K562 (cell line): ENCODE results near the gene SPRY4. TPM values are rescaled to one million over a fixed set of nuclear protein-coding genes. Genes with fewer than 3 reads are reported as not detected.

Experiments used
- ATAC-seq: fragments of 200-7000 bp; cut with Tn5 transposase; 3 replicates; pipeline ENCODE4 v1.9.1; 2020; ENCODE audit warnings: moderate library complexity
- BruUV-seq: library from RNA; stranded (reverse); fragments of 400-500 nt; replicated peaks from 2 replicates; lab custom pipeline; 2021; lab: Mats Ljungman, UMichigan
- CTCF ChIA-PET: fragments of 300-600 bp; formaldehyde crosslinking; extraction: SDS; loops from one replicate; lab custom pipeline; 2021; ENCODE audit warnings: low intra/inter-chr PET ratio; lab: Yijun Ruan, JAX
- POLR2A ChIA-PET: fragments of 300-600, 350-650 bp; sonication (Branson Sonifier 250); formaldehyde crosslinking; extraction: SDS; loops from one replicate; lab custom pipeline; 2021; ENCODE audit warnings: antibody characterized with exemption, inconsistent platforms; lab: Yijun Ruan, JAX
- DNase-seq, 4 experiments: peaks; one replicate each; pipeline versions ENCODE4 v3.0.0 to v3.0.0-alpha.2; 2011 to 2018; ENCODE audit warnings: low spot score in 3 of 4, mixed read lengths in 3 of 4; ENCODE audit errors: extremely low read depth in 1 of 4
- FAIRE-seq: peaks from 2 replicates; lab custom pipeline; 2011; peaks lifted over from hg19 to GRCh38; lab: Jason Lieb, UNC
- H2AFZ ChIP-seq: 2 replicates; pipeline ENCODE4 v1.6.0; 2011; ENCODE audit warnings: low read depth, low read length, control low read depth, inconsistent platforms
- H3K27ac ChIP-seq: fragments of 200-600 bp; 3 replicates; pipeline ENCODE4 v1.8.0; 2011; ENCODE audit warnings: low read depth, mild to moderate bottlenecking, control low read depth, inconsistent platforms, low read length, moderate library complexity, mixed read lengths; ENCODE audit errors: extremely low read depth
- H3K27me3 ChIP-seq, 2 experiments: fragments of 300-600 bp in 1 of 2; 2 replicates in 1 of 2; 3 replicates in 1 of 2; pipeline versions ENCODE4 v1.6.0 to v1.8.0; 2011; ENCODE audit warnings: inconsistent platforms in 2 of 2, low read length in 2 of 2, mild to moderate bottlenecking in 1 of 2, mixed read lengths in 1 of 2, moderate library complexity in 1 of 2; ENCODE audit not compliant: control insufficient read depth in 2 of 2, insufficient read depth in 2 of 2
- H3K36me3 ChIP-seq: fragments of 300-600 bp; 3 replicates; pipeline ENCODE4 v1.8.0; 2011; ENCODE audit warnings: mild to moderate bottlenecking, low read length, inconsistent platforms; ENCODE audit not compliant: control insufficient read depth, insufficient read depth
- H3K4me1 ChIP-seq, 2 experiments: fragments of 200-600 bp in 1 of 2; replicated peaks in 1 of 2; 2 replicates in 1 of 2; 3 replicates in 1 of 2; pipeline versions ENCODE4 v1.5.1 to v1.8.0; 2011; ENCODE audit warnings: inconsistent platforms in 2 of 2, low read length in 2 of 2, mild to moderate bottlenecking in 1 of 2, mixed read lengths in 1 of 2, moderate library complexity in 1 of 2; ENCODE audit not compliant: control insufficient read depth in 2 of 2, insufficient read depth in 2 of 2
- H3K4me2 ChIP-seq: 2 replicates; pipeline ENCODE4 v1.6.1; 2011; ENCODE audit warnings: low read length, control low read depth, inconsistent platforms, mixed read lengths; ENCODE audit not compliant: insufficient read depth
- H3K4me3 ChIP-seq: fragments of 200-600 bp; sonication (generic), shearing (Covaris generic); 2 replicates; pipeline ENCODE4 v1.5.1; 2016; ENCODE audit warnings: control low read depth, inconsistent platforms
- H3K79me2 ChIP-seq: fragments of 200-600 bp; 3 replicates; pipeline ENCODE4 v1.8.0; 2011; ENCODE audit warnings: low read length, inconsistent platforms; ENCODE audit not compliant: control insufficient read depth, insufficient read depth
- H3K9ac ChIP-seq, 2 experiments: 2 replicates each; pipeline versions ENCODE4 v1.6.0 to v1.6.1; 2011; ENCODE audit warnings: low read depth in 2 of 2, low read length in 2 of 2, control low read depth in 1 of 2, inconsistent platforms in 1 of 2, mild to moderate bottlenecking in 1 of 2, mixed read lengths in 1 of 2; ENCODE audit not compliant: insufficient read depth in 1 of 2
- H3K9me1 ChIP-seq: one replicate; pipeline ENCODE4 v1.6.0; 2011; ENCODE audit warnings: inconsistent platforms, mild to moderate bottlenecking, low read length, moderate library complexity; ENCODE audit not compliant: control insufficient read depth, insufficient read depth
- H3K9me3 ChIP-seq: replicated peaks from 2 replicates; pipeline ENCODE4 v1.5.1; 2011; ENCODE audit warnings: low read depth, low read length, inconsistent platforms; ENCODE audit not compliant: control insufficient read depth, insufficient read depth
- H4K20me1 ChIP-seq: replicated peaks from 2 replicates; pipeline ENCODE4 v1.6.1; 2011; ENCODE audit warnings: low read length, inconsistent platforms, mixed read lengths; ENCODE audit not compliant: control insufficient read depth, insufficient read depth
- CBFA2T3 ChIP-seq: fragments of 450-650 bp; IDR thresholded peaks from 2 replicates; pipeline ENCODE4 v1.6.1; 2017
- CBFB ChIP-seq: sonication (generic); formaldehyde crosslinking; IDR thresholded peaks from 2 replicates; pipeline ENCODE4 v1.4.0; 2020; ENCODE audit warnings: mild to moderate bottlenecking, missing genetic modification reagents
- DIDO1 ChIP-seq: fragments of 450-650 bp; IDR thresholded peaks from 2 replicates; pipeline ENCODE4 v1.6.1; 2016; ENCODE audit warnings: low read depth, missing biosample characterization, missing genetic modification characterization
- NONO ChIP-seq, 2 experiments: fragments of 200-400 bp in 1 of 2; fragments of 450-650 bp in 1 of 2; formaldehyde crosslinking in 1 of 2; IDR thresholded peaks; 2 replicates each; pipeline ENCODE4 v1.6.1; 2017; ENCODE audit warnings: low read depth in 2 of 2, mild to moderate bottlenecking in 2 of 2, moderate library complexity in 2 of 2, low read length in 1 of 2
- ZNF445 ChIP-seq: fragments of 250-450 bp; sonication (Bioruptor Pico); IDR thresholded peaks from 2 replicates; pipeline ENCODE4 v1.4.0; 2020; ENCODE audit warnings: low read depth, mild to moderate bottlenecking, moderate library complexity
- WGBS: fragments of 100-300 bp; shearing (Covaris generic); methylation state at CpG from one replicate; pipeline ENCODE4 v1.1.6; 2016; ENCODE audit warnings: low coverage, mixed read lengths; ENCODE audit not compliant: insufficient coverage; ENCODE audit errors: missing lambda C conversion rate; 5-methylcytosine and 5-hydroxymethylcytosine counted together
- in situ Hi-C: fragments of 300-500 bp; cut with MboI; formaldehyde crosslinking; loops from 4 replicates; pipeline ENCODE4 v1.15.0; 2018; ENCODE audit warnings: inconsistent platforms, mixed read lengths
- intact Hi-C: fragments of 100-400 bp; cut with micrococcal nuclease; formaldehyde crosslinking; loops from 2 replicates; pipeline ENCODE4 v1.14.2; 2022
- polyA plus RNA-seq, 8 experiments: library from polyadenylated mRNA; depleted of rRNA in 4 of 8; stranded (reverse) in 5 of 8; unstranded in 3 of 8; fragments of >200 nt; fragmentation: Nextera tagmentation in 2 of 8; fragmentation: Illumina TruSeq in 1 of 8; extraction: Ambion mirVana in 2 of 8; extraction: Trizol in 1 of 8; gene quantifications; 2 replicates each; pipeline versions ENCODE4 v1.2.1 to v1.2.3, GENCODE V29; 2011 to 2014; ENCODE audit warnings: inconsistent platforms in 1 of 8, missing spikeins in 1 of 8
- total RNA-seq, 7 experiments: library from RNA; depleted of rRNA in 6 of 7; stranded (reverse); fragments of >200 nt in 6 of 7; fragmentation: Illumina TruSeq in 2 of 7; extraction: Trizol in 2 of 7; gene quantifications; 2 replicates each; pipeline versions ENCODE4 v1.2.1 to v1.2.3, GENCODE V29; 2011 to 2021; ENCODE audit warnings: low replicate concordance in 1 of 7
- TF ChIP-seq, protein P1 (sequence below): fragments of 450-650 bp; conservative IDR thresholded peaks from 2 replicates; pipeline ENCODE4 v1.6.1; 2016; ENCODE audit warnings: missing genetic modification characterization, low read depth, mild to moderate bottlenecking, missing compliant biosample characterization, moderate library complexity
- TF ChIP-seq, protein P2 (sequence below): fragments of 250-450 bp; sonication (Bioruptor Pico); IDR thresholded peaks from 2 replicates; pipeline ENCODE4 v1.8.0; 2021; ENCODE audit warnings: mild to moderate bottlenecking, moderate library complexity
- TF ChIP-seq, protein P3 (sequence below): fragments of 450-650 bp; IDR thresholded peaks from 2 replicates; pipeline ENCODE4 v1.6.1; 2016; ENCODE audit warnings: low read depth
- TF ChIP-seq, protein P4 (sequence below): fragments of 450-650 bp; IDR thresholded peaks from 2 replicates; pipeline ENCODE4 v1.6.1; 2016; ENCODE audit warnings: missing biosample characterization, missing genetic modification characterization

The SPRY4 gene
- total and polyA plus RNA-seq, 9 of the 15 experiments (the other 6 are each of a cell fraction or from before 2014, with no cell fraction given), result 2.6 to 24.2 (median 9.5) TPM

DNA sequence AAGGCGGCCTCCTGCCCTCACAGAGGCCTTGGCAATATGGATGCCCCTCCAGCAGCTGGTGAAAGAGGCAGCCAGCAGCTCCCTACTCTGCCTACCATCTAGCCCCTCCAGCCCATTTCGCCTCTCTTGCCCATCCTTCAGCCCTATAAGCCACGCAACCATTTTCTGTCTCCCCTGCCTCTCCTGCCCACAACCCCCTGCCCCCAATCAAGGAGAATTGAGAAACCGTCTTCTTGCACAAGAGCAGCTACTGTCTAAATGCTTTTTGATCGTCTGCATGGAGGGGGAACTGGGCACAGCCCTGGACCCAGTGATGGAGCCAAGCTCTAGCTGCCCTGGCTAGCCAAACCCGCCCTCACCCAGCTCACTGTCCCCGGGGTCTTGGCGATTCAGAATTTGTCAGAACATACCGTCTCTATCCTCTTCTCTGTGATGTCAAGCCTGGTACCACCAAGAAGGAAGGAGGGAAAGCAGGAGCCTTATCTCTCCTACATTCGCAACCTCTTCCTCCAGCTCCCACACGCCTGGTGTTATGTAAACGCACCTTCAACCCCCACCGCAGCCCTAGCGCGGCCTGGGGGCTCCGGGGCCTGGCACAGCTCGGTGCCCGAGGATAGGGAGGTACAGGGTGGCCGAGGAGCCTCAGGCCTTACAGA, 1.2 kb downstream of the SPRY4 start:
- Histone ChIP-seq H3K27me3 (no peaks in the 10 kb centered on the region), H4K20me1 (peaks cover 20% of the 10 kb centered on the region; the same call in 1 of the 2 replicates), H2AFZ (peak overlapping the region; percentile 86; the same call in 1 of the 2 replicates), H3K4me1 (peaks cover 52 to 59% of the 10 kb centered on the region in 2 experiments), H3K4me2 (peak overlapping the region; percentile 89), H3K9me3 (no peaks in the 10 kb centered on the region), H3K36me3 (peaks cover 14% of the 10 kb centered on the region; the same call in 2 of the 3 replicates), H3K79me2 (peaks cover 84% of the 10 kb centered on the region), H3K9ac (peak overlapping the region; percentile 89 to 98), H3K27ac (peak overlapping the region; percentile 96), H3K4me3 (peak overlapping the region; percentile 83), H3K9me1 (no peaks in the 10 kb centered on the region)
- ChIA-PET CTCF (no interaction called here), POLR2A (interaction anchor here (0.6 to 2.2 kb wide), 15 partner anchors 8 to 226 kb away, joined by 3 to 13 read pairs (median 4); no protein-coding TSS in a partner anchor)
- in situ Hi-C loops, result no loop called here
- intact Hi-C loops, result loop anchor here (2.0 to 5.0 kb wide), 2 partner anchors 171 to 225 kb away; no protein-coding TSS in a partner anchor
- peak in 2 of 4 experiments; percentile 46 to 77 for DNase-seq
- peak; percentile 8 for ATAC-seq
- 3% methylated on average over 16 of the region's 19 CpGs for WGBS
- no TSS peak for BruUV-seq
- FAIRE-seq, result peak; percentile 66
- TF ChIP-seq, protein P1, sequence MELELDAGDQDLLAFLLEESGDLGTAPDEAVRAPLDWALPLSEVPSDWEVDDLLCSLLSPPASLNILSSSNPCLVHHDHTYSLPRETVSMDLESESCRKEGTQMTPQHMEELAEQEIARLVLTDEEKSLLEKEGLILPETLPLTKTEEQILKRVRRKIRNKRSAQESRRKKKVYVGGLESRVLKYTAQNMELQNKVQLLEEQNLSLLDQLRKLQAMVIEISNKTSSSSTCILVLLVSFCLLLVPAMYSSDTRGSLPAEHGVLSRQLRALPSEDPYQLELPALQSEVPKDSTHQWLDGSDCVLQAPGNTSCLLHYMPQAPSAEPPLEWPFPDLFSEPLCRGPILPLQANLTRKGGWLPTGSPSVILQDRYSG (tag), result no peak
- TF ChIP-seq, protein P2, sequence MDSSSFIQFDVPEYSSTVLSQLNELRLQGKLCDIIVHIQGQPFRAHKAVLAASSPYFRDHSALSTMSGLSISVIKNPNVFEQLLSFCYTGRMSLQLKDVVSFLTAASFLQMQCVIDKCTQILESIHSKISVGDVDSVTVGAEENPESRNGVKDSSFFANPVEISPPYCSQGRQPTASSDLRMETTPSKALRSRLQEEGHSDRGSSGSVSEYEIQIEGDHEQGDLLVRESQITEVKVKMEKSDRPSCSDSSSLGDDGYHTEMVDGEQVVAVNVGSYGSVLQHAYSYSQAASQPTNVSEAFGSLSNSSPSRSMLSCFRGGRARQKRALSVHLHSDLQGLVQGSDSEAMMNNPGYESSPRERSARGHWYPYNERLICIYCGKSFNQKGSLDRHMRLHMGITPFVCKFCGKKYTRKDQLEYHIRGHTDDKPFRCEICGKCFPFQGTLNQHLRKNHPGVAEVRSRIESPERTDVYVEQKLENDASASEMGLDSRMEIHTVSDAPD (CRISPR knock-in tag), result no peak
- TF ChIP-seq ZNF445 (CRISPR knock-in tag), result no peak
- TF ChIP-seq, protein P3, sequence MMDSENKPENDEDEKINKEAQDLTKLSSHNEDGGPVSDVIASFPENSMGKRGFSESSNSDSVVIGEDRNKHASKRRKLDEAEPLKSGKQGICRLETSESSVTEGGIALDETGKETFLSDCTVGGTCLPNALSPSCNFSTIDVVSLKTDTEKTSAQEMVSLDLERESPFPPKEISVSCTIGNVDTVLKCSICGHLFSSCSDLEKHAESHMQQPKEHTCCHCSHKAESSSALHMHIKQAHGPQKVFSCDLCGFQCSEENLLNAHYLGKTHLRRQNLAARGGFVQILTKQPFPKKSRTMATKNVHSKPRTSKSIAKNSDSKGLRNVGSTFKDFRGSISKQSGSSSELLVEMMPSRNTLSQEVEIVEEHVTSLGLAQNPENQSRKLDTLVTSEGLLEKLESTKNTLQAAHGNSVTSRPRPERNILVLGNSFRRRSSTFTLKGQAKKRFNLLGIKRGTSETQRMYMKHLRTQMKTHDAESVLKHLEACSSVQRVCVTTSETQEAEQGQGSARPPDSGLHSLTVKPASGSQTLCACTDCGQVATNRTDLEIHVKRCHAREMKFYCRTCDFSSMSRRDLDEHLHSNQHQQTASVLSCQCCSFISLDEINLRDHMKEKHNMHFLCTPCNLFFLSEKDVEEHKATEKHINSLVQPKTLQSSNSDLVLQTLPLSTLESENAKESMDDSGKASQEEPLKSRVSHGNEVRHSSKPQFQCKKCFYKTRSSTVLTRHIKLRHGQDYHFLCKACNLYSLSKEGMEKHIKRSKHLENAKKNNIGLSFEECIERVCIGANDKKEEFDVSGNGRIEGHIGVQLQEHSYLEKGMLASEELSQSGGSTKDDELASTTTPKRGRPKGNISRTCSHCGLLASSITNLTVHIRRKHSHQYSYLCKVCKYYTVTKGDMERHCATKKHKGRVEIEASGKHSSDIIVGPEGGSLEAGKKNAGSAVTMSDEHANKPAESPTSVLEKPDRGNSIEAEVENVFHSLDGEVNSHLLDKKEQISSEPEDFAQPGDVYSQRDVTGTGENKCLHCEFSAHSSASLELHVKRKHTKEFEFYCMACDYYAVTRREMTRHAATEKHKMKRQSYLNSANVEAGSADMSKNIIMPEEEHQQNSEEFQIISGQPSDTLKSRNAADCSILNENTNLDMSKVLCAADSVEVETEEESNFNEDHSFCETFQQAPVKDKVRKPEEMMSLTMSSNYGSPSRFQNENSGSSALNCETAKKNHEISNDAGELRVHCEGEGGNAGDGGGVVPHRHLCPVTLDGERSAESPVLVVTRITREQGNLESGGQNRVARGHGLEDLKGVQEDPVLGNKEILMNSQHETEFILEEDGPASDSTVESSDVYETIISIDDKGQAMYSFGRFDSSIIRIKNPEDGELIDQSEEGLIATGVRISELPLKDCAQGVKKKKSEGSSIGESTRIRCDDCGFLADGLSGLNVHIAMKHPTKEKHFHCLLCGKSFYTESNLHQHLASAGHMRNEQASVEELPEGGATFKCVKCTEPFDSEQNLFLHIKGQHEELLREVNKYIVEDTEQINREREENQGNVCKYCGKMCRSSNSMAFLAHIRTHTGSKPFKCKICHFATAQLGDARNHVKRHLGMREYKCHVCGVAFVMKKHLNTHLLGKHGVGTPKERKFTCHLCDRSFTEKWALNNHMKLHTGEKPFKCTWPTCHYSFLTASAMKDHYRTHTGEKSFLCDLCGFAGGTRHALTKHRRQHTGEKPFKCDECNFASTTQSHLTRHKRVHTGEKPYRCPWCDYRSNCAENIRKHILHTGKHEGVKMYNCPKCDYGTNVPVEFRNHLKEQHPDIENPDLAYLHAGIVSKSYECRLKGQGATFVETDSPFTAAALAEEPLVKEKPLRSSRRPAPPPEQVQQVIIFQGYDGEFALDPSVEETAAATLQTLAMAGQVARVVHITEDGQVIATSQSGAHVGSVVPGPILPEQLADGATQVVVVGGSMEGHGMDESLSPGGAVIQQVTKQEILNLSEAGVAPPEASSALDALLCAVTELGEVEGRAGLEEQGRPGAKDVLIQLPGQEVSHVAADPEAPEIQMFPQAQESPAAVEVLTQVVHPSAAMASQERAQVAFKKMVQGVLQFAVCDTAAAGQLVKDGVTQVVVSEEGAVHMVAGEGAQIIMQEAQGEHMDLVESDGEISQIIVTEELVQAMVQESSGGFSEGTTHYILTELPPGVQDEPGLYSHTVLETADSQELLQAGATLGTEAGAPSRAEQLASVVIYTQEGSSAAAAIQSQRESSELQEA, result no peak
- TF ChIP-seq DIDO1 (tag), result no peak
- TF ChIP-seq CBFB (CRISPR knock-in tag), result no peak
- peak in 1 of 2 experiments; percentile 24; a peak in 1 of 4 replicates for TF ChIP-seq NONO (IDR thresholded peaks at IDR 0.05; ENCODE audit: low read depth in 2 of 2, low read length in 1 of 2)
- TF ChIP-seq, protein P4, sequence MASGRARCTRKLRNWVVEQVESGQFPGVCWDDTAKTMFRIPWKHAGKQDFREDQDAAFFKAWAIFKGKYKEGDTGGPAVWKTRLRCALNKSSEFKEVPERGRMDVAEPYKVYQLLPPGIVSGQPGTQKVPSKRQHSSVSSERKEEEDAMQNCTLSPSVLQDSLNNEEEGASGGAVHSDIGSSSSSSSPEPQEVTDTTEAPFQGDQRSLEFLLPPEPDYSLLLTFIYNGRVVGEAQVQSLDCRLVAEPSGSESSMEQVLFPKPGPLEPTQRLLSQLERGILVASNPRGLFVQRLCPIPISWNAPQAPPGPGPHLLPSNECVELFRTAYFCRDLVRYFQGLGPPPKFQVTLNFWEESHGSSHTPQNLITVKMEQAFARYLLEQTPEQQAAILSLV, result no peak
- TF ChIP-seq CBFA2T3, result peak; percentile 71
